ENCODE results near the gene TSSK3.

The TSSK3 gene

GRCh38 chr1:32363713-32364112 is 1.4 kb downstream of the TSSK3 start:
- DNase-seq (ENCODE audit: low read depth), result no peak

DNA sequence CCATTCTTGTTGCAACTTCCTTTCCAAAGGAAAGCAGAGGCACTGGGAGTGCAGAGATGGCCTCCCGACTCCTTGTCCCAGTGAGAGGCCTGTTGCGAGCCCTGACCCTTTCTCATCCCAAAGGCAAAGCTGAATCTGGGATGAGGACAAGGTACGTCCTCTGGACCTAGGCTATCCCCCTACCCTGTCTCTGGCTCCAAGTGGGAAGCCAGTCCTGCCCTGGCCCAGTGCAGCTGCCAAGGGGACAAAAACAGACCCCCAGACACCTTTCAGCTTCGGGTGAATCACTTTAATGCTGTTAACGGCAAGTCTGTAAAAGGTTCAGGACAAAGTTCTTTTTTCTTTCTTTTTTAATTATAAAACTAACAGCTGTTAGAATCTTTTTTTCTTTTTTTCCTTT is 2.5 kb downstream of the TSSK3 start:
- DNase-seq (ENCODE audit: low read depth), result no peak

DNA sequence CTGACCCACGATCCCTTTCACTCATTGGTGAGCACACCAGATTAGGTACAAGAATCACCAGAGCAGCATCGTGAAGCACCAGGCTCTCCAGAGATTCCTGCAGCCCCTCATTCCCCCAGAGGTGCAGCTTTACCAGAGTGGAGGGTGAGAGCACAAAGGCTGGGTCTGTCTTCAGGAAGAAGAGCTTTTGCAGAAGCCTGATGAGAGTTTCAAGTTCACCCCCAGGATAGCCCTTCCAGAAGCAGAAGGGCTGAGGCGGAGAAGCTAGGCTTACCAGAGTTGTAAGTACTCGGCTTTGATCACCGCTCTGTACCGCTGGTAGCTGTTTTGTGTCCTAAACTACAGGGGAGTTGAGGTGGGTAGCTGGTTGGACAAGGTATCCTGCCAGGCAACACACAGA is 3.1 kb downstream of the TSSK3 start:
- no peak for DNase-seq (ENCODE audit: low read depth)

DNA sequence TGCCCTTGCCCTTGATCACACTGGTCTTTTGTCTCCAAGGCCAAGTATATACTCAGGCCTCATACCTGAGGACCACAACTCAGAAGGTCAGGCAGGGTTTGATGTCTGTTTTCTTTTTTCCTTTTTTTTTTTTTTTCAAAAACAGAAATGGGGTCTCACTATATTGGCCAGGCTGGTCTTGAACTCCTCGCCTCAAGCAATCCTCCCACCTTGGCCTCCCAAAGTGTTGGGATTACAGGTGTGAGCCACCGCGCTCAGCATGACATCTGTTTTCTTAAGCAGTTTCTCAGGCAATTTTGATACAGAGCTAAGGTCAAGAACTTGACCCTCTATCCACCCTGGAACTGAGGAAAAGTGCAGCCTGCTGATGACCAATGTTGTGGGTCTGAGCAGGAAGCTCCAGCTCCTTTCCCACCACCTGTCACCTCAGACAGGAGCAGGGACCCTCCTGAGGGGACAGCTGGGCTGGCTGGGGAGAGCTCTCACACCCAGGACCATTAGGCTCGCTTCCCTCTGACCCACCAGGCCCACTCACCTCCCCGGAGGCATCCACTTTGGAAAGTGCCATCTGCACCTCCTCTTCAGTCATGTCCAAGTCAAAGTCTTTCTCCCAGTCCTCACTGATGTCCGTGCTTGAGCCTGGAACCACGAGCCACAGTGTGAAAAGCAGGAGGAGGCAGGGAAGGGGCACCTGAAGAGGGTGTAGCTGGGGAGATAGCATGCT is 5.7 kb downstream of the TSSK3 start:
- no peak for DNase-seq (ENCODE audit: low read depth)

- DNase-seq (ENCODE audit: low read depth), result no peak
These were observed 9.9 kb downstream of the TSSK3 start for GRCh38 chr1:32372149-32372756.

- no peak for DNase-seq (ENCODE audit: low read depth)
These were observed 11.8 kb downstream of the TSSK3 start for GRCh38 chr1:32373996-32374592.

DNA sequence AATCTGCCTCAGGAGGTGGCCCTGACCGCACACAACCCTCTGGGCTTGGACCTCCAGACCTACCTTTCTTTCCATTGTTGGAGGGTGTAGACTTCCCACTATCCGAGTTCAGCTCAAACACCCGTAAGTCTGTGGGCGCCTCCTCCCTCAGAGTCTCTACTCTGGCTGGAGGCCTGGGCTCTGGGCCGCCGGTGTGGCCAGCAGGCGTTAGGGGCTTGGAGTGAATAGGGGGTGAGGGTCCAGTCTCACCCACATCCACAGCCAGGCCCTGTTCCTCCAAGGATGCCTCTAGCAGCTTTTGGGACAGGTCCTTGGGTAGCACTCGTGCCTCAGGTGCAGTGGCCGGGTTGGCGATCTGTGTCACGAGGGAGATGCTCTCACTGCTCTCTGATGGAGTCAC is 13.9 kb downstream of the TSSK3 start:
- DNase-seq (ENCODE audit: low read depth), result no peak

GRCh38 chr1:32377541-32378220 is 15.3 kb downstream of the TSSK3 start:
- no peak for DNase-seq (ENCODE audit: low read depth)

DNA sequence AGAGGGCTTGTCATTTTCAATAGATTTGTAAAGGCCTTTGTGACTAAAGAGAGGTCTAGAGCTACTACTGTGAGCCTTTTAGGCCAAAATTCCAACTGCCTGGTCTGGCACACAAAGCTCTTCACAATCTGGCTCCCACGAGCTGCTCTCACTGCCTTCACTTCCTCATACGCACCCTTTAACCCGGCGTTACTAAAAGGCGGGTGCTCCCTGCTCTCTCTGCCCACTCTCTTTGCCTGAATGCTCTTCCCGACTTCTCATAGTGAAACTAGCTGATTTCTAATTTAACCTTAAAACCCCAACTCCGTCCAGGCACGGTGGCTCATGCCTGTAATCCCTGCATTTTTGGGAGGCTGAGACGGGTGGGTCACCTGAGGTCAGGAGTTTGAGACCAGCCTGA is 17.7 kb downstream of the TSSK3 start:
- no peak for DNase-seq (ENCODE audit: low read depth)

DNA sequence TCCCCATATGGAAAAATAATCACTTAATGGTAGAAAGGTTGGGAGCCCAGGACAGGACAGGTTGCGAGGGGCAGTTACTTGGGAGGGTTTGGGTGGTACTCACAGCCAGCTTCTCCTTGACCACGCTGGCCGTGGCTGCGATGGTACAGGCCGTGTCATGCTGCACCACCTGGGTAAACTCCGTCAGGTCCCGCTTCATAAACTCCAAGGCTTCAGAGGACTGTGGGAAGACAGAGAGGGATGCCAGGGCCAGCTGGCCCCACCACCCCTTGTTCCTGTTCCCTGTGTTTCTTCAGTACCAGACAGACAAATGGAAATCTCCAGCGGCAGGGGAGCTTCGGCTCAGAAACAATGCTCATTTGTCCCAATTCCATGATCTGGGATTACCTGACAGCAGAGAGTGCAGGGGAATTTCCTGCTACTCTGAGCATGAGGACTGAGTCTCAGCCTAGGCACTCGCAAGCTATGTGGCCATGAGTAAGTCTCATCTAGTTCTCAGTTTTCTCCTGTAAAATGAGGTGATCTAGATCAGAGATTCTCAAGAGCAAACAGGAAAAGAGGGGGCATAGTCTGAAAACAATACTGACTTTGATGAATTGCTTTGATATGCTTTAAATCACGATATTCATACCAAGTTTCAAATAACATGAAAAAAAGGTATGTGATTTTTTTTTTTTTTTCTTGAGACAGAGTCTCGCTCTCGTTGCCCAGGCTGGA is 24.5 kb downstream of the TSSK3 start:
- DNase-seq (ENCODE audit: low read depth), result no peak

GRCh38 chr1:32388641-32389040 is 26.3 kb downstream of the TSSK3 start:
- no peak for DNase-seq (ENCODE audit: low read depth)

GRCh38 chr1:32390904-32391870 is 28.8 kb downstream of the TSSK3 start:
- no peak for DNase-seq (ENCODE audit: low read depth)

DNA sequence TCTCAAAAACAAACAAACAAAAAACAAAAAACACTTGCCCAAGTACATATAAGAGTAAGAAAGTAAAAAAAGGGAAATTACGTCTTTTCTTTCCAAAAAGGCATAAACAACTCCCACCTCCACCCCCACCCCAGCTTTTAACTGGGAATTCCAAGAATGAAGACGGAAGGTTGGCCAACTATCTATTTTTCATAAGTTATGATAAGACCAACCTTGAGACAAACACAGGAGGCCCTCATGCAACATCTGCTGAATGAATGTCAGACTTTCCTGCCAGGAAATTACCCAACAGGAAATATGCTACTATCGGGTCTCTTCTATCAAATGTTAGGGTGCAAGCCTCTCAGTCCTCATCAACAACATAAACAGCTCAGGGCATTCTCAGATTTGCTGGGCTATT is 30.0 kb downstream of the TSSK3 start:
- DNase-seq (ENCODE audit: low read depth), result no peak

DNA sequence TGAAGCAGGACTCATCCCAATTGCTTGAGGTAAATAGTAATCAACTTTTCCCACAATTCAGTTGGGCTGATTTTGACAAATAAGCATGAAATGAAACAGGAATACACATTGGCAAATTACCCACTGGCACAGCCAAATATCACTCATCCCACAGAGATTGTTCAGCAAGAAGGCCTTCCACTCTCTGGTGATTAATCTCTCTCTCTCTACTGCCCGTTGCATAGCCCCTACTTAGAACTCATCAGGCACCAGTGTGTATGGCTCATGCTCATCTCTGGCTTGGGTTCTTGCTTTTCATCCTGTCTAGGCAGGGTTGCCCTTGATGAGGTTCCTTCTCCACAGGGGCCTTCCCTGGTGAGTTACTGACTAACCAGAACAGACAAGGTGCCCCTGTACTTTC is 30.8 kb downstream of the TSSK3 start:
- peak; percentile 56 for DNase-seq (ENCODE audit: low read depth)

DNA sequence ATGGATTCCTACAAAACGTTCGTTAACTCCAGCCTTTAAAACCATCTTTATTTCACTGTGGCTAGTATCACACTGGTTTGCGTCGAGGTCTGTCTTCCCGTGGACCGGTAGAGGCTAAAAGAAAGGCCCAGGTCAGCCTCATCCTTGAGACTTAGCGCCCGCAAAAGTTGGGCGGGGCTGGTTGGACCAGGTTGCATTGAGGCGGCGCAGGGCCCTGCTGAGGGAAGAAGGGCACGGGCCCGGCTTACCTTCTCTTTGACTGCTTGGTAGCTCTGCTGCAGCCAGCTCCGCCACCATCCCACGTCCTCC is 31.4 kb downstream of the TSSK3 start:
- DNase-seq (ENCODE audit: low read depth), result peak; percentile 64

- DNase-seq (ENCODE audit: low read depth), result peak; percentile 99
These were observed 32.0 kb downstream of the TSSK3 start, which contains the start of gene BSDC1 for GRCh38 chr1:32394141-32394889. TSS of gene BSDC1 (minus strand) at chr1:32394441. CDS start at chr1:32394414, 27 bp downstream.

DNA sequence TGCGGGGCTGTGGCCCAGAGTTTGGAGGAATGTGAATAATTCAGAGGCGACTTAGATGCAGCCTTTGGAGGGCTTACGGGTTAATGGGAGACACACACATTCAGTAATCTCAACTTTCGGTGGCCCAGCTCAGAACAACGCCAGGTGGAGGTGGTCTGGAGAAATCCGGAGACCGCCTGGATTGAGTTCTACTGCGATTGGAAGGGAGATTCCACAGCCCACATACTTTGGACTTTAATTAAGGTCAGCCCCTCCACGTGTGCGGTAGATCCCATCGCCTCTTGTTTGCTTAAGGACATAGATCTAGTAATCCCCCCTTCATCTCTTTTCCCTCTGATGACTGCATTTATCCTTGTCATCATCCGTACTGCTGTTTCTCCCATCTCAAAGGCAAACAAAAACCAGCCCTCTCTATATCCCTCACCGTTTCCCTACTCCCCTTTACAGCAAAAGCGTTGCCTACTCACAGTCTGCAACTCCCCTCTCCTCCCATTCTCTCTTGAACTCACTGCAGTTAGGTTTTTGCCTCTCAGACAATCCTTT is 32.6 kb downstream of the TSSK3 start:
- peak; percentile 29 for DNase-seq (ENCODE audit: low read depth)

GRCh38 chr1:32396524-32396923 is 34.2 kb downstream of the TSSK3 start:
- peak; percentile 8 for DNase-seq (ENCODE audit: low read depth)

DNA sequence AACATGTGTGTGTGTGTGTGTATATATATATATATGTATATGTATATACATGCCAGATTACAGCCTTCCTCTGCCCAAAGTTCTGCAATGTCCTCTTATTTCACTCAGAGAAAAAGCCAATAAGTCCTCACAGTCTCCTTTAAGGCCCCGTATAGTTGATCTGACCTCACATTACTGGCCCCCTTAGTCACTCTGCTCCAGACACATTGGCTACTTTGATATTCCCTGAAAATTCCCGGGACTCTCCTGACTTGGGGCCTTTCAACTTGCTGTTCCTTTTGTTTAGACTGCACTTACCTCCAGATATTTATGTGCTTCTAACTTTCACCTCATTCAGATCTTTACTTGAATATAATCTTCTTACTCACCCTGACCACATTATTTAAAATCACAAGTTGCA is 36.1 kb downstream of the TSSK3 start:
- DNase-seq (ENCODE audit: low read depth), result peak; percentile 72

DNA sequence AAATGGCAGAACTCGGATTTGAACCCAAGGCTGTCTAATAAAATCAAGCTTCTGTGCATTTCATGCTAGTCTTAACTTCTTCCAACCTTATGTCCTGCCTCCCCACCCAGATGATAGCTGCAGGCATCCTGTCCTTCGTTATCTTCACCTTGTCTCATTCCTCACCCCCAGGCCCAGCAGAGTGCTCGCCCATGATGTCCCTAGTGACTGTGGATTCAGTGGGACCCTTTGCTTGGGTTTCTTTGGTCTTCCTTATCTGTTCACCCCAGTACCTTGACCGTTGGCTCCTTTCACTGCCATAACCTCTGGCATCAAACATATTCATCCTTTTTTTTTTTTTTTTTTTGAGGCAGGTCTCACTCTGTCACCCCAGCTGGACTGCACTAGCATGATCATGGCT is 37.5 kb downstream of the TSSK3 start:
- no peak for DNase-seq (ENCODE audit: low read depth)

Measured in ELR (cell line).